GM21737 (cell line): ENCODE measurements around the gene TMPRSS11B.
"Not testable (repeated sequence)": the region's sequence is repeated elsewhere in the genome, so short reads cannot be mapped to it uniquely, and the experiment has no call there.

Source experiments
- ATAC-seq: cut with Tn5 transposase; IDR thresholded peaks from one replicate; pipeline ENCODE4 v1.9.1; 2021; ENCODE audit warnings: mild to moderate bottlenecking, moderate library complexity; ENCODE audit not compliant: unreplicated experiment

The TMPRSS11B gene

GRCh38 chr4:68245594-68245993 lies at the start of gene TMPRSS11B:
TMPRSS11B (minus strand) TSS chr4:68245694; CDS start chr4:68245558, 136 bp downstream.
- no peak for ATAC-seq

- no peak for ATAC-seq
Observed at GRCh38 chr4:68291256-68291655, 45.8 kb upstream of the TMPRSS11B start.

GRCh38 chr4:68288393-68288740 lies 42.9 kb upstream of the TMPRSS11B start:
- no peak for ATAC-seq

- ATAC-seq = no peak
Observed at GRCh38 chr4:68287704-68288392, 42.4 kb upstream of the TMPRSS11B start.

- ATAC-seq = no peak
Observed at GRCh38 chr4:68283714-68284113, 38.2 kb upstream of the TMPRSS11B start.

GRCh38 chr4:68283095-68283494 lies 37.6 kb upstream of the TMPRSS11B start:
- no peak for ATAC-seq

- ATAC-seq = not testable (repeated sequence)
Observed at GRCh38 chr4:68281796-68282740, 36.6 kb upstream of the TMPRSS11B start.

GRCh38 chr4:68278029-68278428 lies 32.5 kb upstream of the TMPRSS11B start:
- ATAC-seq = no peak

GRCh38 chr4:68277627-68278026 lies 32.1 kb upstream of the TMPRSS11B start:
- ATAC-seq = no peak

- no peak for ATAC-seq
Observed at GRCh38 chr4:68272860-68273259, 27.4 kb upstream of the TMPRSS11B start.

GRCh38 chr4:68272380-68272779 lies 26.9 kb upstream of the TMPRSS11B start:
- no peak for ATAC-seq

- ATAC-seq = no peak
Observed at GRCh38 chr4:68271851-68272357, 26.4 kb upstream of the TMPRSS11B start.

GRCh38 chr4:68267433-68267944 lies 22.0 kb upstream of the TMPRSS11B start:
- ATAC-seq = no peak

- no peak for ATAC-seq
Observed at GRCh38 chr4:68264875-68265565, 19.5 kb upstream of the TMPRSS11B start.

- ATAC-seq = no peak
Observed at GRCh38 chr4:68259191-68259590, 13.7 kb upstream of the TMPRSS11B start.

GRCh38 chr4:68257719-68258118 lies 12.2 kb upstream of the TMPRSS11B start:
- no peak for ATAC-seq

- no peak for ATAC-seq
Observed at GRCh38 chr4:68256284-68256683, 10.8 kb upstream of the TMPRSS11B start.

GRCh38 chr4:68250151-68250930 lies 4.8 kb upstream of the TMPRSS11B start:
- no peak for ATAC-seq

GRCh38 chr4:68249434-68249833 lies 3.9 kb upstream of the TMPRSS11B start:
- peak; percentile 67 for ATAC-seq

GRCh38 chr4:68240620-68241019 lies 4.9 kb downstream of the TMPRSS11B start:
- ATAC-seq = no peak
